GM12865 (cell line): Measurements from ENCODE around the gene BMPER.

ENCODE experiments used
- DNase-seq: peaks from one replicate; pipeline ENCODE4 v3.0.0; 2010; ENCODE audit warnings: low read depth
- H3K4me3 ChIP-seq: 2 replicates; pipeline ENCODE4 v1.5.1; 2011; ENCODE audit warnings: mild to moderate bottlenecking, low read depth, low read length, control low read depth
- CTCF ChIP-seq: IDR thresholded peaks from 2 replicates; pipeline ENCODE4 v1.5.1; 2011; ENCODE audit warnings: low read length, control low read depth, low read depth, inconsistent platforms; ENCODE audit not compliant: insufficient read depth; ENCODE audit errors: missing control alignments

Gene BMPER

GRCh38 chr7:33872870-33873269, 32.5 kb upstream of the BMPER start:
- H3K4me3 ChIP-seq = no peak overlapping the region
- no peak for TF ChIP-seq CTCF
- no peak for DNase-seq

- no peak for DNase-seq
- TF ChIP-seq CTCF = no peak
- H3K4me3 ChIP-seq = no peak overlapping the region
These were observed 31.8 kb upstream of the BMPER start for GRCh38 chr7:33873518-33873917.

- DNase-seq = no peak
- TF ChIP-seq CTCF = no peak
- H3K4me3 ChIP-seq = no peak overlapping the region
These were observed 31.2 kb upstream of the BMPER start for GRCh38 chr7:33873981-33874750.

- DNase-seq = no peak
- no peak for TF ChIP-seq CTCF
- no peak overlapping the region for H3K4me3 ChIP-seq
These were observed 30.4 kb upstream of the BMPER start for GRCh38 chr7:33874943-33875342.

GRCh38 chr7:33876596-33877274, 28.6 kb upstream of the BMPER start:
- TF ChIP-seq CTCF = no peak
- H3K4me3 ChIP-seq = no peak overlapping the region
- DNase-seq = no peak

- no peak for DNase-seq
- no peak overlapping the region for H3K4me3 ChIP-seq
- TF ChIP-seq CTCF = no peak
These were observed 24.6 kb upstream of the BMPER start for GRCh38 chr7:33880787-33881186.

- no peak overlapping the region for H3K4me3 ChIP-seq
- DNase-seq = no peak
- TF ChIP-seq CTCF = no peak
These were observed 24.0 kb upstream of the BMPER start for GRCh38 chr7:33881316-33881715.
